Thoracic aorta (tissue), 2 donors: Measurements from ENCODE around the gene NPRL2. TPM values are rescaled to one million over a fixed set of nuclear protein-coding genes. Genes with fewer than 3 reads are reported as not detected.

Source experiments
- ATAC-seq: fragments of 150-250 bp; one replicate; pipeline ENCODE4 v1.8.0; 2017; ENCODE audit warnings: low read depth; ENCODE audit not compliant: insufficient number of reproducible peaks, low FRiP score
- DNase-seq: peaks from one replicate; pipeline ENCODE4 v3.0.0-alpha.2; 2020; ENCODE audit warnings: low spot score
- H3K27ac ChIP-seq, 2 donors: fragments of 200-600 bp; sonication (generic); 1 replicate in 1 of 2; 2 replicates in 1 of 2; pipeline ENCODE4 v1.5.1; 2016; ENCODE audit warnings: mild to moderate bottlenecking in 2 of 2, moderate library complexity in 2 of 2
- H3K27me3 ChIP-seq: fragments of 200-600 bp; sonication (generic); replicated peaks from 2 replicates; pipeline ENCODE4 v1.6.0; 2016; ENCODE audit warnings: mild to moderate bottlenecking; ENCODE audit not compliant: insufficient read depth
- H3K36me3 ChIP-seq: fragments of 200-600 bp; sonication (generic); one replicate; pipeline ENCODE4 v1.5.1; 2016
- H3K4me1 ChIP-seq, 2 donors: fragments of 200-600 bp; sonication (generic); 1 replicate in 1 of 2; 2 replicates in 1 of 2; pipeline versions ENCODE4 v1.5.1 to v1.6.0; 2016; ENCODE audit warnings: low read depth in 2 of 2, mild to moderate bottlenecking in 1 of 2; ENCODE audit not compliant: control insufficient read depth in 1 of 2
- H3K4me3 ChIP-seq: fragments of 200-600 bp; sonication (generic); 2 replicates; pipeline ENCODE4 v1.5.1; 2016; ENCODE audit warnings: mild to moderate bottlenecking
- H3K9me3 ChIP-seq: fragments of 200-600 bp; sonication (generic); 2 replicates; pipeline ENCODE4 v1.5.1; 2016
- CTCF ChIP-seq: fragments of 200-600 bp; sonication (generic); IDR thresholded peaks from one replicate; pipeline ENCODE4 v1.5.1; 2019; ENCODE audit warnings: antibody characterized with exemption
- total RNA-seq, 2 donors: library from RNA; depleted of rRNA; stranded (reverse); fragments of >200 nt; gene quantifications; one replicate each; pipeline versions ENCODE4 v1.1.0 to v1.2.3, GENCODE V29; 2016

The NPRL2 gene
- total RNA-seq, 2 donors from 2014 or later: 15.4 to 21.0 TPM

GRCh38 chr3:50319894-50320625, 30.5 kb downstream of the NPRL2 start:
- Histone ChIP-seq H3K27ac (peak overlapping the region; percentile 91 to 97), H3K36me3 (peaks cover 4% of the 10 kb centered on the region), H3K27me3 (no peaks in the 10 kb centered on the region), H3K4me3 (peak overlapping the region; percentile 73), H3K9me3 (no peaks in the 10 kb centered on the region), H3K4me1 (peaks cover 26 to 44% of the 10 kb centered on the region in 2 donors)
- no peak for ATAC-seq
- no peak for TF ChIP-seq CTCF
- no peak for DNase-seq

GRCh38 chr3:50319181-50319893, 31.2 kb downstream of the NPRL2 start:
- no peak for TF ChIP-seq CTCF
- H3K4me1 ChIP-seq: peaks cover 26 to 44% of the 10 kb centered on the region in 2 donors
- no peak for ATAC-seq
- no peak overlapping the region for H3K27ac ChIP-seq
- H3K4me3 ChIP-seq: peak overlapping the region; percentile 73
- H3K9me3 ChIP-seq: no peaks in the 10 kb centered on the region
- H3K27me3 ChIP-seq: no peaks in the 10 kb centered on the region
- peaks cover 4% of the 10 kb centered on the region for H3K36me3 ChIP-seq
- no peak for DNase-seq

- ATAC-seq (no peak), DNase-seq (no peak)
- Histone ChIP-seq H3K4me1 (peaks cover 26 to 39% of the 10 kb centered on the region in 2 donors), H3K27me3 (no peaks in the 10 kb centered on the region), H3K4me3 (no peak overlapping the region), H3K27ac (no peak overlapping the region), H3K36me3 (peaks cover 4% of the 10 kb centered on the region), H3K9me3 (no peaks in the 10 kb centered on the region)
- no peak for TF ChIP-seq CTCF
Measured at GRCh38 chr3:50318615-50319014, 32.0 kb downstream of the NPRL2 start.

GRCh38 chr3:50318163-50318562, 32.4 kb downstream of the NPRL2 start:
- no peak for TF ChIP-seq CTCF
- no peak for ATAC-seq
- H3K4me3 ChIP-seq: no peak overlapping the region
- H3K27ac ChIP-seq: no peak overlapping the region
- no peaks in the 10 kb centered on the region for H3K27me3 ChIP-seq
- no peaks in the 10 kb centered on the region for H3K9me3 ChIP-seq
- no peak for DNase-seq
- peaks cover 26 to 39% of the 10 kb centered on the region in 2 donors for H3K4me1 ChIP-seq
- peaks cover 4% of the 10 kb centered on the region for H3K36me3 ChIP-seq

GRCh38 chr3:50317300-50317699, 33.3 kb downstream of the NPRL2 start:
- Histone ChIP-seq H3K27me3 (no peaks in the 10 kb centered on the region), H3K4me1 (peaks cover 22 to 37% of the 10 kb centered on the region in 2 donors), H3K27ac (no peak overlapping the region), H3K36me3 (peaks cover 4% of the 10 kb centered on the region), H3K4me3 (no peak overlapping the region), H3K9me3 (no peaks in the 10 kb centered on the region)
- DNase-seq (no peak), ATAC-seq (no peak)
- TF ChIP-seq CTCF: no peak
